H4 (cell line): ENCODE data around the gene ASNSD1. TPM values are rescaled to one million over a fixed set of nuclear protein-coding genes. Genes with fewer than 3 reads are reported as not detected.
"Not testable (repeated sequence)": the region's sequence is repeated elsewhere in the genome, so short reads cannot be mapped to it uniquely, and the experiment has no call there.

ENCODE experiments used
- DNase-seq: peaks from one replicate; pipeline ENCODE4 v3.0.0-alpha.2; 2015; ENCODE audit warnings: low spot score
- total RNA-seq: library from RNA; depleted of rRNA; stranded (reverse); fragments of >200 nt; shearing (Covaris generic); gene quantifications from 2 replicates; pipeline ENCODE4 v1.2.3, GENCODE V29; 2014; rRNA removed

The ASNSD1 gene
- total RNA-seq, 1 experiment from 2014 or later, result 62.1 TPM

- peak; percentile 55 for DNase-seq
These were observed 24.4 kb downstream of the ASNSD1 start for GRCh38 chr2:189685540-189686229.

GRCh38 chr2:189687796-189688195 lies 26.5 kb downstream of the ASNSD1 start:
- not testable (repeated sequence) for DNase-seq

DNA sequence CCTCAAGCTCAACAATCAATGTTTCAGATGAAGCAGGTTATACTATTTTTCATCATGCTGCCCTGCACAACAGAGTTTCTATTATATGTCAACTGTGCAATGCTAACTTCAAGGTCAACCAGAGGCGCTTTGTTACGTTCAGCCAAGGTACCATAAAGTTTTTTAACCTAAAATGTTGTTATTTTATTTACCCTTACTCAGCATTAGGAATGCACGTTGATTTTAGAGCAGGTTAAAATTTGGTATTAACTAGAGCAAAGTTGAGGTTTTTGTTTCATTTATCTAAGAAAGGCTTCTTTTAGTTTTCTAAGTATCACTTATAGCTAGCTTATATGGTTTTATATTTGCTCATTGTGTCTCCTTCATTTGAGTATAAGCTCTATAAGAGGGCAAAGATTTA lies 35.0 kb downstream of the ASNSD1 start:
- DNase-seq, result no peak

GRCh38 chr2:189698020-189698887 lies 37.0 kb downstream of the ASNSD1 start:
- DNase-seq, result no peak

- DNase-seq, result no peak
These were observed 39.4 kb downstream of the ASNSD1 start for GRCh38 chr2:189700681-189701080.

DNA sequence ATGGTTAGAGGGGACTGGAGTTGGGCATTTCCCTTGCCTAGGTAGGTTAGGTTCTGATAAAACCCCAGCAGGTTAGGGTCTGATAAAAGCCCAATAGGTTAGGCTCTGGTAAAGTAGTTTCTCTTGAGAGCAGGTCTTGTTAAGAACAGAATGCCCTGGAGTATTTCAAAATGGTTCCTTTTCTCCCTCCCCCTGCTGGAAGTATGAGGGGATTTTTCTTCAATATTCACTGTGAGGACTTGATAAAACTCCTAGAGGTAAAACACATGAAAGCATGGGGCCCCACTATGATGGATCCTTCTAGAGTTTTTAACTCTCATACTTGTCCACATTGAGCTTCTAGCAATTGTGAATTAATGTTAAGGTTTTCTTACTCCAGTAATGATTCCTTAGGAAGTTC lies 40.8 kb downstream of the ASNSD1 start:
- no peak for DNase-seq

GRCh38 chr2:189709501-189710221 lies 48.4 kb downstream of the ASNSD1 start:
- DNase-seq, result no peak

DNA sequence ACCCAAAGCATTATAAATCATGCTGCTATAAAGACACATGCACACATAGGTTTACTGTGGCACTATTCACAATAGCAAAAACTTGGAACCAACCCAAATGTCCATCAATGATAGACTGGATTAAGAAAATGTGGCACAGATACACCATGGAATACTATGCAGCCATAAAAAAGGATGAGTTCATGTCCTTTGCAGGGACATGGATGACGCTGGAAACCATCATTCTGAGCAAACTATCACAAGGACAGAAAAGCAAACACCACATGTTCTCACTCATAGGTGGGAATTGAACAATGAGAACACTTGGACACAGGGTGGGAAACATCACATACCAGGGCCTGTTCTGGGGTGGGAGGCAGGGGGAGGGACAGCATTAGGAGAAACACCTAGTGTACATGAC lies 56.3 kb downstream of the ASNSD1 start:
- not testable (repeated sequence) for DNase-seq

DNA sequence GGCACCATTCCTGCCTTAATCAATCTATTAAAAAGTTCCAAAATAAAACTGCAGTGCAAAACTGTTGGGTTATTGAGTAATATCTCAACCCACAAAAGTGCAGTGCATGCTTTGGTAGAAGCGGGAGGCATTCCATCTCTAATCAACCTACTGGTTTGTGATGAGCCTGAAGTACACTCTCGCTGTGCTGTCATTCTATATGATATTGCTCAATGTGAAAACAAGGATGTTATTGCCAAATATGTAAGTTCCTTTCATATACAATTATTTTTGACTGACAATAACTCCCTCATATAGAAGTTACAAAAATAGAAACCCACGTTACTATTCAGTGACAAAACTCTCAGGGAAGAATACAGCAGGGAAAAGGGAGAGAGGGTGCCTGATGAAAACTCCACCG lies 58.3 kb downstream of the ASNSD1 start:
- no peak for DNase-seq

Other genes with a start within 250 kb of the ASNSD1 start
- 62.1 and 68.6 TPM in 2 replicates for gene WDR75, start 220.0 kb upstream of the ASNSD1 start, total RNA-seq
- 2.2 and 3.8 TPM in 2 replicates for gene SLC40A1, start 80.7 kb upstream of the ASNSD1 start, total RNA-seq
- gene ANKAR, start 13.2 kb downstream of the ASNSD1 start, total RNA-seq, result 0.14 and 1.0 TPM in 2 replicates
- gene OSGEPL1, start 101.3 kb downstream of the ASNSD1 start, total RNA-seq, result 12.3 and 15.3 TPM in 2 replicates
- gene ORMDL1, start 122.9 kb downstream of the ASNSD1 start, total RNA-seq, result 84.6 and 91.4 TPM in 2 replicates
- gene PMS1, start 123.0 kb downstream of the ASNSD1 start, total RNA-seq, result 12.7 and 17.5 TPM in 2 replicates